Endothelial cell of umbilical vein (primary cell): Measurements from ENCODE around the gene RPP21. TPM values are rescaled to one million over a fixed set of nuclear protein-coding genes. Genes with fewer than 3 reads are reported as not detected.

Source experiments
- BruUV-seq: library from RNA; stranded (reverse); fragments of 400-500 nt; replicated peaks from 2 replicates; lab custom pipeline; 2021; lab: Mats Ljungman, UMichigan
- CTCF ChIA-PET: fragments of 300-600, 350-600 bp; sonication (Branson Sonifier 250); formaldehyde crosslinking; loops from one replicate; lab custom pipeline; 2021; ENCODE audit warnings: antibody characterized with exemption, inconsistent platforms; lab: Charles Lee
- POLR2A ChIA-PET: fragments of 300-600, 350-600 bp; sonication (Branson Sonifier 250); formaldehyde crosslinking; loops from one replicate; lab custom pipeline; 2021; ENCODE audit warnings: antibody characterized with exemption, inconsistent platforms; lab: Charles Lee
- DNase-seq: peaks from one replicate; pipeline ENCODE4 v3.0.0-alpha.2; 2011; ENCODE audit warnings: low read depth, low spot score
- FAIRE-seq: peaks from 2 replicates; lab custom pipeline; 2011; peaks lifted over from hg19 to GRCh38; lab: Jason Lieb, UNC
- H2AFZ ChIP-seq: 2 replicates; pipeline ENCODE4 v1.6.0; 2012; ENCODE audit warnings: low read depth, low read length, control low read depth, inconsistent platforms
- H3K27ac ChIP-seq: 2 replicates; pipeline ENCODE4 v1.5.1; 2011; ENCODE audit warnings: low read depth, mild to moderate bottlenecking, control low read depth, low read length, moderate library complexity; ENCODE audit not compliant: insufficient read depth
- H3K27me3 ChIP-seq, 2 experiments: 2 replicates each; pipeline versions ENCODE4 v1.6.0 to v1.6.1; 2011; ENCODE audit warnings: low read length in 2 of 2, mixed read lengths in 1 of 2; ENCODE audit not compliant: control insufficient read depth in 2 of 2, insufficient read depth in 2 of 2
- H3K36me3 ChIP-seq, 2 experiments: 2 replicates in 1 of 2; 3 replicates in 1 of 2; pipeline ENCODE4 v1.5.1; 2011; ENCODE audit warnings: low read length in 2 of 2, mild to moderate bottlenecking in 1 of 2, moderate library complexity in 1 of 2; ENCODE audit not compliant: control insufficient read depth in 2 of 2, insufficient read depth in 2 of 2; ENCODE audit errors: extremely low read depth in 1 of 2
- H3K4me1 ChIP-seq: 3 replicates; pipeline ENCODE4 v1.5.1; 2011; ENCODE audit warnings: mild to moderate bottlenecking, low read length; ENCODE audit not compliant: control insufficient read depth, insufficient read depth; ENCODE audit errors: extremely low read depth
- H3K4me2 ChIP-seq: 2 replicates; pipeline ENCODE4 v1.6.1; 2011; ENCODE audit warnings: low read length, control low read depth, mixed read lengths; ENCODE audit not compliant: insufficient read depth
- H3K4me3 ChIP-seq, 3 experiments: fragments of 200-600 bp in 1 of 3; sonication (generic), shearing (Covaris generic) in 1 of 3; replicated peaks in 1 of 3; 2 replicates each; pipeline ENCODE4 v1.5.1; 2011 to 2016; ENCODE audit warnings: control low read depth in 3 of 3, low read length in 3 of 3, mild to moderate bottlenecking in 2 of 3, inconsistent platforms in 1 of 3, low read depth in 1 of 3, moderate library complexity in 1 of 3; ENCODE audit not compliant: insufficient read depth in 1 of 3
- H3K79me2 ChIP-seq: 2 replicates; pipeline ENCODE4 v1.6.0; 2012; ENCODE audit warnings: low read length, inconsistent platforms; ENCODE audit not compliant: control insufficient read depth, insufficient read depth
- H3K9ac ChIP-seq: replicated peaks from 2 replicates; pipeline ENCODE3; 2011; ENCODE audit warnings: low read length, control low read depth; ENCODE audit not compliant: insufficient read depth; ENCODE audit errors: extremely low read depth
- H3K9me1 ChIP-seq: replicated peaks from 3 replicates; pipeline ENCODE4 v1.6.0; 2011; ENCODE audit warnings: mild to moderate bottlenecking, low read length; ENCODE audit not compliant: control insufficient read depth, insufficient read depth; ENCODE audit errors: extremely low read depth
- H3K9me3 ChIP-seq: replicated peaks from 2 replicates; pipeline ENCODE4 v1.5.1; 2012; ENCODE audit warnings: low read length, inconsistent platforms; ENCODE audit not compliant: control insufficient read depth, insufficient read depth
- H4K20me1 ChIP-seq: replicated peaks from 2 replicates; pipeline ENCODE3; 2011; ENCODE audit warnings: mild to moderate bottlenecking, low read length; ENCODE audit not compliant: control insufficient read depth, insufficient read depth; ENCODE audit errors: extremely low read depth
- EZH2 ChIP-seq: IDR thresholded peaks from 2 replicates; pipeline ENCODE4 v1.6.1; 2012; ENCODE audit warnings: borderline replicate concordance, low read depth, mild to moderate bottlenecking, moderate library complexity, low read length, inconsistent platforms; ENCODE audit not compliant: severe bottlenecking
- FOS ChIP-seq: IDR thresholded peaks from 2 replicates; pipeline ENCODE4 v1.6.1; 2011; ENCODE audit warnings: mild to moderate bottlenecking, low read length, moderate library complexity, borderline replicate concordance; ENCODE audit not compliant: insufficient read depth
- GATA2 ChIP-seq: IDR thresholded peaks from 2 replicates; pipeline ENCODE4 v1.7.0; 2011; ENCODE audit warnings: low read depth, mild to moderate bottlenecking, moderate library complexity, mixed read lengths, low read length; ENCODE audit not compliant: insufficient read length, insufficient read depth
- JUN ChIP-seq: IDR thresholded peaks from 2 replicates; pipeline ENCODE4 v1.6.1; 2011; ENCODE audit warnings: borderline replicate concordance, low read depth; ENCODE audit not compliant: insufficient read length, insufficient read depth
- MYC ChIP-seq: IDR thresholded peaks from one replicate; pipeline ENCODE4 v1.6.1; 2011; ENCODE audit warnings: mild to moderate bottlenecking, low read depth, low read length
- POLR2A ChIP-seq: IDR thresholded peaks from 2 replicates; pipeline ENCODE4 v1.6.1; 2012; ENCODE audit warnings: low read depth, mild to moderate bottlenecking, control low read depth, low read length
- POLR2AphosphoS5 ChIP-seq: IDR thresholded peaks from 2 replicates; pipeline ENCODE4 v1.6.1; 2012; ENCODE audit warnings: low read depth, mild to moderate bottlenecking, control low read depth, low read length, moderate library complexity; ENCODE audit not compliant: insufficient read depth
- dilution Hi-C: fragments of 300-500 bp; cut with MboI; formaldehyde crosslinking; loops from one replicate; pipeline ENCODE4 v1.15.0; 2019; ENCODE audit warnings: low sequenced_read_pairs; ENCODE audit not compliant: extremely low pct_ligation_motif_present
- intact Hi-C: fragments of 100-400 bp; cut with micrococcal nuclease; formaldehyde crosslinking; loops from one replicate; pipeline ENCODE4 v1.10.0; 2022
- polyA plus RNA-seq, 4 experiments: library from polyadenylated mRNA; depleted of rRNA in 3 of 4; stranded (reverse) in 3 of 4; unstranded in 1 of 4; fragments of >200 nt; gene quantifications; 2 replicates each; pipeline versions ENCODE4 v1.2.1 to v1.2.3, GENCODE V29; 2011 to 2012; ENCODE audit warnings: missing spikeins in 1 of 4
- total RNA-seq: library from RNA; stranded (reverse); gene quantifications from 2 replicates; pipeline ENCODE4 v1.2.3, GENCODE V29; 2021
- TF ChIP-seq, protein P1 (sequence below), 2 donors: IDR thresholded peaks; 1 replicate in 1 of 2; 2 replicates in 1 of 2; pipeline ENCODE4 v1.5.1; 2011; ENCODE audit warnings: low read length in 2 of 2, mild to moderate bottlenecking in 2 of 2, moderate library complexity in 2 of 2, control low read depth in 1 of 2, inconsistent platforms in 1 of 2, low read depth in 1 of 2; ENCODE audit not compliant: insufficient read depth in 1 of 2; ENCODE audit errors: extremely low read depth in 1 of 2
- TF ChIP-seq, protein P2 (sequence below): IDR thresholded peaks from 2 replicates; pipeline ENCODE4 v1.6.1; 2011; ENCODE audit not compliant: insufficient read depth, insufficient read length

Gene RPP21
- total and polyA plus RNA-seq, 2 donors (not counting 3 experiments of a cell fraction or from before 2014, with no cell fraction given): 35.3 to 101 TPM

DNA sequence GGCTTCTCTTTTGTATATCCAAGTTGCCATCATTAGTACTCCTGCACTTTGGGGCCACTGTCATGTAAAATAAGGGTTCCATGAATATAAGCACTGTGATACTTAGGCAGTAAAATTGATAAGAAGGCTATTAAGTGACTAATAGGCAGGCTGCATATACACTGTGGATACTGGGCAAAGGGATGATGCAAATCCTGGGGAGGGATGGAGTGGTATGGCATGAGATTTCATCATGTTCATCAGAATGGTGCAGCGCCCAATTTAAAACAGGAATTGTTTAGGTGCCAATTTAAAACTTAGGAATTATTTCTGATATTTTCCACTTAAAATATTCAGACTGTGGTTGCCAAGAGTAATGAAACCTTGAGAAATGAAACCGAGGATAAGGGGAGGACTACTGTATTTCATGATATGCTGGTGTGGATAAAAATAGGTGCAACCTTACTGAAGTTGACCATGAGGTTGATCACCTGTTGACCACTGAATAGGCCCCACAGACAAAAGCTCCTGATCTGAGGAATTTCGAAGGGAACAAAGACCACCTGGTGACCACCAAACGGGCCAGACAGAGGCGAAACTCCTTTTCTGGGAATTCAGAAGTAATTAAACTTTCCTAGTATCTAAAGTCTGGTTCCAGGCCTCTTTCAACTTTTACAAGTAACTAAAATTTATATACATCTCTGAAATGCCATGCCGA is 23.1 kb upstream of the RPP21 start:
- DNase-seq (no peak), FAIRE-seq (no peak)
- H3K4me1 ChIP-seq: peaks cover 17% of the 10 kb centered on the region
- H4K20me1 ChIP-seq: peaks cover 8% of the 10 kb centered on the region
- dilution Hi-C loops: no loop called here
- no peaks in the 10 kb centered on the region for H3K9me1 ChIP-seq
- ChIA-PET CTCF (no interaction called here), POLR2A (no interaction called here)
- intact Hi-C loops: no loop called here
- no peak overlapping the region for H3K9ac ChIP-seq
- no peak overlapping the region for H3K4me2 ChIP-seq
- BruUV-seq: no TSS peak
- no peaks in the 10 kb centered on the region for H3K36me3 ChIP-seq
- no peak overlapping the region for H3K27ac ChIP-seq
- H3K9me3 ChIP-seq: no peaks in the 10 kb centered on the region
- no peak overlapping the region for H3K4me3 ChIP-seq
- H2AFZ ChIP-seq: no peak overlapping the region
- no peaks in the 10 kb centered on the region for H3K27me3 ChIP-seq
- H3K79me2 ChIP-seq: peaks cover 86% of the 10 kb centered on the region
- no peak for TF ChIP-seq EZH2
- TF ChIP-seq, protein P1, sequence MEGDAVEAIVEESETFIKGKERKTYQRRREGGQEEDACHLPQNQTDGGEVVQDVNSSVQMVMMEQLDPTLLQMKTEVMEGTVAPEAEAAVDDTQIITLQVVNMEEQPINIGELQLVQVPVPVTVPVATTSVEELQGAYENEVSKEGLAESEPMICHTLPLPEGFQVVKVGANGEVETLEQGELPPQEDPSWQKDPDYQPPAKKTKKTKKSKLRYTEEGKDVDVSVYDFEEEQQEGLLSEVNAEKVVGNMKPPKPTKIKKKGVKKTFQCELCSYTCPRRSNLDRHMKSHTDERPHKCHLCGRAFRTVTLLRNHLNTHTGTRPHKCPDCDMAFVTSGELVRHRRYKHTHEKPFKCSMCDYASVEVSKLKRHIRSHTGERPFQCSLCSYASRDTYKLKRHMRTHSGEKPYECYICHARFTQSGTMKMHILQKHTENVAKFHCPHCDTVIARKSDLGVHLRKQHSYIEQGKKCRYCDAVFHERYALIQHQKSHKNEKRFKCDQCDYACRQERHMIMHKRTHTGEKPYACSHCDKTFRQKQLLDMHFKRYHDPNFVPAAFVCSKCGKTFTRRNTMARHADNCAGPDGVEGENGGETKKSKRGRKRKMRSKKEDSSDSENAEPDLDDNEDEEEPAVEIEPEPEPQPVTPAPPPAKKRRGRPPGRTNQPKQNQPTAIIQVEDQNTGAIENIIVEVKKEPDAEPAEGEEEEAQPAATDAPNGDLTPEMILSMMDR (IDR thresholded peaks at IDR 0.05; ENCODE audit: extremely low read depth in 1 of 2, insufficient read depth in 1 of 2, low read depth in 1 of 2, low read length in 2 of 2): no peak
- no peak for TF ChIP-seq GATA2
- TF ChIP-seq FOS: no peak
- TF ChIP-seq POLR2A: no peak
- no peak for TF ChIP-seq JUN
- TF ChIP-seq MYC: no peak
- TF ChIP-seq, protein P2, sequence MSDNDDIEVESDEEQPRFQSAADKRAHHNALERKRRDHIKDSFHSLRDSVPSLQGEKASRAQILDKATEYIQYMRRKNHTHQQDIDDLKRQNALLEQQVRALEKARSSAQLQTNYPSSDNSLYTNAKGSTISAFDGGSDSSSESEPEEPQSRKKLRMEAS: no peak
- TF ChIP-seq POLR2AphosphoS5: no peak
